Islet of Langerhans (tissue), 1 donor: ENCODE results near the gene KLHL33.
"Not testable (repeated sequence)": the region's sequence is repeated elsewhere in the genome, so short reads cannot be mapped to it uniquely, and the experiment has no call there.

ENCODE experiments used
- FAIRE-seq: peaks from one replicate; lab custom pipeline; 2011; peaks lifted over from hg19 to GRCh38; lab: Jason Lieb, UNC

The KLHL33 gene

GRCh38 chr14:20435582-20436362 lies at the start of gene KLHL33:
TSS of gene KLHL33 (minus strand) at chr14:20436166. CDS start at chr14:20435811, 355 bp downstream.
- FAIRE-seq = no peak

- no peak for FAIRE-seq
Observed at GRCh38 chr14:20482382-20482781, 46.4 kb upstream of the KLHL33 start.

GRCh38 chr14:20478894-20479293 lies 42.9 kb upstream of the KLHL33 start:
- no peak for FAIRE-seq

- FAIRE-seq = no peak
Observed at GRCh38 chr14:20477211-20477876, 41.4 kb upstream of the KLHL33 start.

- FAIRE-seq = no peak
Observed at GRCh38 chr14:20476776-20477175, 40.8 kb upstream of the KLHL33 start.

GRCh38 chr14:20472536-20473169 lies 36.7 kb upstream of the KLHL33 start:
- FAIRE-seq = no peak

GRCh38 chr14:20470603-20470901 lies 34.6 kb upstream of the KLHL33 start:
- FAIRE-seq = no peak

GRCh38 chr14:20469890-20470602 lies 34.1 kb upstream of the KLHL33 start:
- no peak for FAIRE-seq

- no peak for FAIRE-seq
Observed at GRCh38 chr14:20469242-20469889, 33.4 kb upstream of the KLHL33 start, which contains the start of gene PNP. TSS of gene PNP (plus strand) at chr14:20469406. CDS start at chr14:20469525, 119 bp downstream.

- no peak for FAIRE-seq
Observed at GRCh38 chr14:20468764-20469241, 32.8 kb upstream of the KLHL33 start.

- peak; percentile 98 for FAIRE-seq
Observed at GRCh38 chr14:20461225-20462141, 25.5 kb upstream of the KLHL33 start, which contains the start of gene PIP4P1. TSS of gene PIP4P1 (minus strand) at chr14:20461434. CDS start at chr14:20461325, 109 bp downstream.

- FAIRE-seq = no peak
Observed at GRCh38 chr14:20460458-20461224, 24.7 kb upstream of the KLHL33 start.

GRCh38 chr14:20458031-20458789 lies 22.2 kb upstream of the KLHL33 start:
- no peak for FAIRE-seq

GRCh38 chr14:20456971-20457370 lies 21.0 kb upstream of the KLHL33 start:
- FAIRE-seq = no peak

- no peak for FAIRE-seq
Observed at GRCh38 chr14:20455355-20456300, 19.7 kb upstream of the KLHL33 start.

GRCh38 chr14:20454516-20455354 lies 18.8 kb upstream of the KLHL33 start, which contains the start of the genes APEX1 and OSGEP:
TSS of gene APEX1 (plus strand) at chr14:20455226. CDS start at chr14:20455646, 420 bp downstream.
TSS of gene OSGEP (minus strand) at chr14:20454812. CDS start at chr14:20454683, 129 bp downstream.
- FAIRE-seq = peak; percentile 94

GRCh38 chr14:20452831-20453230 lies 16.9 kb upstream of the KLHL33 start:
- FAIRE-seq = not testable (repeated sequence)
